Measurements from ENCODE around the gene IFNLR1.

DNA sequence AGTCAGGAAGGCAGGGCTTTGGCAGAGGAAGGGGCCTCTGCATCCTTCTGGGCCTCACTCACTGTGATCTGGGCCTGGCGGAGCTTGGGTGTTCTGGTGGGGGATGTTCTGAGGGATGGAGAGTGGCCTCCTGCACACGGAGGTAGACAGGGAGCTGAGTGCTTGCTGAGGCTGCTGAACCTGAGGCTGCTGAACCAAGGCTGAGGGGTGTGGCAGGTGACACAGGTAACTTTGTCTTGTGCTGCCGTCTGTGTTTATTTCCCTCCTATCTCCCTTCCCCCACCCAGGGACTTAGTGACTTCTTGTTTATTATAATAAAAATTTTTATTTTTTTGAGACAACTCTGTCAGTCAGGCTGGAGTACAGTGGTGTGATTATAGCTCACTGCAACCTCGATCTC is 37.7 kb upstream of the IFNLR1 start:
- TF ChIP-seq, protein P1, sequence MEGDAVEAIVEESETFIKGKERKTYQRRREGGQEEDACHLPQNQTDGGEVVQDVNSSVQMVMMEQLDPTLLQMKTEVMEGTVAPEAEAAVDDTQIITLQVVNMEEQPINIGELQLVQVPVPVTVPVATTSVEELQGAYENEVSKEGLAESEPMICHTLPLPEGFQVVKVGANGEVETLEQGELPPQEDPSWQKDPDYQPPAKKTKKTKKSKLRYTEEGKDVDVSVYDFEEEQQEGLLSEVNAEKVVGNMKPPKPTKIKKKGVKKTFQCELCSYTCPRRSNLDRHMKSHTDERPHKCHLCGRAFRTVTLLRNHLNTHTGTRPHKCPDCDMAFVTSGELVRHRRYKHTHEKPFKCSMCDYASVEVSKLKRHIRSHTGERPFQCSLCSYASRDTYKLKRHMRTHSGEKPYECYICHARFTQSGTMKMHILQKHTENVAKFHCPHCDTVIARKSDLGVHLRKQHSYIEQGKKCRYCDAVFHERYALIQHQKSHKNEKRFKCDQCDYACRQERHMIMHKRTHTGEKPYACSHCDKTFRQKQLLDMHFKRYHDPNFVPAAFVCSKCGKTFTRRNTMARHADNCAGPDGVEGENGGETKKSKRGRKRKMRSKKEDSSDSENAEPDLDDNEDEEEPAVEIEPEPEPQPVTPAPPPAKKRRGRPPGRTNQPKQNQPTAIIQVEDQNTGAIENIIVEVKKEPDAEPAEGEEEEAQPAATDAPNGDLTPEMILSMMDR (IDR thresholded peaks at IDR 0.05; ENCODE audit: extremely low read depth in 1 of 2, insufficient read depth in 1 of 2, low read depth in 1 of 2, low read length in 2 of 2), result no peak
- no peak for TF ChIP-seq POLR2A (IDR thresholded peaks at IDR 0.05; ENCODE audit: low read depth, low read length)
- TF ChIP-seq, protein P2, sequence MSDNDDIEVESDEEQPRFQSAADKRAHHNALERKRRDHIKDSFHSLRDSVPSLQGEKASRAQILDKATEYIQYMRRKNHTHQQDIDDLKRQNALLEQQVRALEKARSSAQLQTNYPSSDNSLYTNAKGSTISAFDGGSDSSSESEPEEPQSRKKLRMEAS (IDR thresholded peaks at IDR 0.05; ENCODE audit: insufficient read depth, insufficient read length), result no peak
- no peak for TF ChIP-seq JUN (IDR thresholded peaks at IDR 0.05; ENCODE audit: borderline replicate concordance, insufficient read depth, insufficient read length, low read depth)
- TF ChIP-seq MYC (IDR thresholded peaks at IDR 0.05; ENCODE audit: low read depth, low read length), result no peak
- TF ChIP-seq POLR2AphosphoS5 (IDR thresholded peaks at IDR 0.05; ENCODE audit: insufficient read depth, low read depth, low read length), result no peak
- no peak for TF ChIP-seq EZH2 (IDR thresholded peaks at IDR 0.05; ENCODE audit: borderline replicate concordance, low read depth, low read length, severe bottlenecking)

Measured in endothelial cell of umbilical vein (primary cell).